GM19193 (cell line): Measurements from ENCODE around the gene GRN.

Source experiments
- POLR2A ChIP-seq: IDR thresholded peaks from 4 replicates; pipeline ENCODE4 v1.6.1; 2011; ENCODE audit not compliant: insufficient read depth, insufficient read length; ENCODE audit errors: extremely low read depth

GRN gene

DNA sequence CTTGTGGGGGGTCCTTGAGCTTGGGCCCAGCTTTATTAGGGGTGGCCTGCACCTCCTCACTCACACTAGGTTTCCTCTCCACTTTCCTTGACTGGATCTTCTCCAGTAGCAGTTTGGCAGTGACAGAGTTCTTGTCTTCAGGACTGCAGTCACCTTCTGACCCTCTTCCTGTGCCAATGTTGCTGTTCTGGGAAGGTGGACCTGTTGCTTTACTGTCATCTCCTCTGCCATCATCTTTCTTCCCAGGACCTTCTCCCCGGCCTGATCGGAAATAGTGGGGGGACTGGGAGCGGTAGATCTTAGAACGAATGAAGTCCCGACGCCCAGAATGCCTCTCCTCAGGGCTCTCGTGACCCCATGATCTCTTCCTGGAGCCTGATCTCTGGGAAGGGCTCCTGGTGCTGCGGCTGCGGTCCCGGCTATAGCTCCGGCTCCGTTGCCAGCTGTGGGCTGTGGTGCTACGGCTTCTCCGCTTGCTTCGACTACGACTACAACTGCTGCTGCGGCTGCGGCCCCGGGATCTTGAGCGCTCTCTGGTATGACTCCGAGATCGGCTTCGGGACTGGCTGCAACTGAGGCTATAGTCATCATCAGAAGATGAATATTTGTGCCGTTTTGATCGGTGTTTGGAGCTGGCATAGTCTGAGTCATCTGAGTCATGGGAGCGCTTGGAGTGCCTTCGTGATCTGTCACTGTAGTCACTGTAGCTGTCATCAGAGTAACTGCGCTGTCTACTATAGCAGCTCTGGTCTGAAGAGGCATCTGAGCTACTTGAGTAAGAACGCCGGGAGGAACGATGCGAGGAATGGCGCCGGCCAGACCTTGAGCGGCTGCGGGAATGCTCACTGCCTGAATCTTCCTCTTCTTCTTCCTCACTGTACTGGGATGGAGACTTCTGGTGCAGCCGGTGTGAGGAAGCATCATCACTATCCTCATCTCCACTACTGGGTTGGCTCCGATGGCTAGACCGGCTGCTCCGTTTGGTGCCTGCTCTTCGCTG is 53.9 kb downstream of the GRN start:
- TF ChIP-seq POLR2A, result no peak

GRCh38 chr17:44400226-44400847 is 55.2 kb downstream of the GRN start:
- TF ChIP-seq POLR2A, result no peak
